Glutamatergic neuron (in vitro differentiated cells): Measurements from ENCODE around the gene SMOC2. TPM values are rescaled to one million over a fixed set of nuclear protein-coding genes. Genes with fewer than 3 reads are reported as not detected.

ENCODE experiments used
- DNase-seq: peaks from one replicate; pipeline ENCODE4 v3.0.0; 2022
- H3K27ac Mint-ChIP-seq: one replicate; pipeline ENCODE4 v1.8.0; 2020; ENCODE audit warnings: mild to moderate bottlenecking, mixed read lengths, inconsistent platforms; ENCODE audit not compliant: unreplicated experiment
- H3K27me3 Mint-ChIP-seq: one replicate; pipeline ENCODE4 v1.8.0; 2020; ENCODE audit warnings: mild to moderate bottlenecking, moderate library complexity, mixed read lengths, inconsistent platforms; ENCODE audit not compliant: unreplicated experiment
- H3K36me3 Mint-ChIP-seq: one replicate; pipeline ENCODE4 v1.8.0; 2020; ENCODE audit warnings: mild to moderate bottlenecking, mixed read lengths, inconsistent platforms; ENCODE audit not compliant: unreplicated experiment
- H3K4me1 Mint-ChIP-seq: one replicate; pipeline ENCODE4 v1.8.0; 2020; ENCODE audit warnings: mild to moderate bottlenecking, low read depth, mixed read lengths, inconsistent platforms; ENCODE audit not compliant: unreplicated experiment
- H3K4me3 Mint-ChIP-seq: one replicate; pipeline ENCODE4 v1.8.0; 2020; ENCODE audit warnings: mild to moderate bottlenecking, mixed read lengths, inconsistent platforms; ENCODE audit not compliant: unreplicated experiment
- H3K9me3 Mint-ChIP-seq: one replicate; pipeline ENCODE4 v1.8.0; 2020; ENCODE audit warnings: mild to moderate bottlenecking, moderate library complexity, mixed read lengths, inconsistent platforms; ENCODE audit not compliant: unreplicated experiment
- CTCF ChIP-seq: fragments of 200-600 bp; sonication (generic); IDR thresholded peaks from one replicate; pipeline ENCODE4 v1.5.0; 2021; ENCODE audit not compliant: partially characterized antibody, unreplicated experiment
- total RNA-seq: library from RNA; stranded (reverse); fragmentation: NEBNext Ultra II Directional; extraction: Animal tissue kit (Norgen Biotek cat#: 25700); gene quantifications from one replicate; pipeline ENCODE4 v1.2.1, GENCODE V29; 2021; ENCODE audit not compliant: unreplicated experiment

The SMOC2 gene
- total RNA-seq, 1 donor from 2014 or later, result 0.44 TPM

- no peak for DNase-seq
- H3K9me3 Mint-ChIP-seq, result peaks cover 4% of the 10 kb centered on the region
- no peak overlapping the region for H3K4me3 Mint-ChIP-seq
- TF ChIP-seq CTCF, result no peak
- H3K4me1 Mint-ChIP-seq, result no peaks in the 10 kb centered on the region
- no peak overlapping the region for H3K27ac Mint-ChIP-seq
- no peaks in the 10 kb centered on the region for H3K27me3 Mint-ChIP-seq
- H3K36me3 Mint-ChIP-seq, result no peaks in the 10 kb centered on the region
Measured at GRCh38 chr6:168711666-168712300, 270.8 kb downstream of the SMOC2 start.

GRCh38 chr6:168712993-168713392 lies 272.0 kb downstream of the SMOC2 start:
- TF ChIP-seq CTCF, result no peak
- Mint-ChIP-seq H3K27ac (no peak overlapping the region), H3K36me3 (no peaks in the 10 kb centered on the region), H3K9me3 (peaks cover 4% of the 10 kb centered on the region), H3K27me3 (no peaks in the 10 kb centered on the region), H3K4me1 (no peaks in the 10 kb centered on the region), H3K4me3 (no peak overlapping the region)
- DNase-seq, result no peak

- Mint-ChIP-seq H3K9me3 (peaks cover 4% of the 10 kb centered on the region), H3K27me3 (no peaks in the 10 kb centered on the region), H3K27ac (no peak overlapping the region), H3K4me3 (no peak overlapping the region), H3K36me3 (no peaks in the 10 kb centered on the region), H3K4me1 (no peaks in the 10 kb centered on the region)
- peak; percentile 28 for TF ChIP-seq CTCF
- peak; percentile 36 for DNase-seq
Measured at GRCh38 chr6:168713839-168714238, 272.9 kb downstream of the SMOC2 start.

GRCh38 chr6:168714547-168715260 lies 273.7 kb downstream of the SMOC2 start:
- no peaks in the 10 kb centered on the region for H3K27me3 Mint-ChIP-seq
- TF ChIP-seq CTCF, result no peak
- H3K36me3 Mint-ChIP-seq, result no peaks in the 10 kb centered on the region
- H3K9me3 Mint-ChIP-seq, result peaks cover 4% of the 10 kb centered on the region
- H3K4me3 Mint-ChIP-seq, result no peak overlapping the region
- DNase-seq, result no peak
- no peaks in the 10 kb centered on the region for H3K4me1 Mint-ChIP-seq
- no peak overlapping the region for H3K27ac Mint-ChIP-seq

GRCh38 chr6:168715643-168716481 lies 274.9 kb downstream of the SMOC2 start:
- no peak for DNase-seq
- Mint-ChIP-seq H3K36me3 (peaks cover 4% of the 10 kb centered on the region), H3K27me3 (peaks cover 1% of the 10 kb centered on the region), H3K4me1 (no peaks in the 10 kb centered on the region), H3K9me3 (peaks cover 4% of the 10 kb centered on the region), H3K4me3 (no peak overlapping the region), H3K27ac (no peak overlapping the region)
- no peak for TF ChIP-seq CTCF
